ENCODE results near the gene SFMBT2. TPM values are rescaled to one million over a fixed set of nuclear protein-coding genes. Genes with fewer than 3 reads are reported as not detected.

Gene SFMBT2
- polyA plus RNA-seq, 1 donor, result 3.5 TPM

GRCh38 chr10:7365027-7365745, 45.6 kb downstream of the SFMBT2 start:
- Histone ChIP-seq H3K27me3 (ENCODE audit: control insufficient read depth, insufficient read depth, low read length) (no peaks in the 10 kb centered on the region), H3K9me3 (ENCODE audit: control insufficient read depth, low read depth, low read length) (no peaks in the 10 kb centered on the region), H3K36me3 (ENCODE audit: control insufficient read depth, insufficient read depth, low read length) (peaks cover 6% of the 10 kb centered on the region), H3K27ac (ENCODE audit: low read length) (no peak overlapping the region), H3K4me1 (ENCODE audit: control insufficient read depth, insufficient read depth, low read length) (no peaks in the 10 kb centered on the region), H3K4me3 (ENCODE audit: low read length) (no peak overlapping the region)
- no peak for DNase-seq
- WGBS (ENCODE audit: insufficient coverage, low lambda C conversion rate), result 100% methylated on average over 1 of the region's 11 CpGs

- Histone ChIP-seq H3K9me3 (ENCODE audit: control insufficient read depth, low read depth, low read length) (no peaks in the 10 kb centered on the region), H3K4me1 (ENCODE audit: control insufficient read depth, insufficient read depth, low read length) (no peaks in the 10 kb centered on the region), H3K36me3 (ENCODE audit: control insufficient read depth, insufficient read depth, low read length) (peaks cover 6% of the 10 kb centered on the region), H3K27ac (ENCODE audit: low read length) (no peak overlapping the region), H3K27me3 (ENCODE audit: control insufficient read depth, insufficient read depth, low read length) (no peaks in the 10 kb centered on the region), H3K4me3 (ENCODE audit: low read length) (no peak overlapping the region)
- WGBS (ENCODE audit: insufficient coverage, low lambda C conversion rate), result no CpG with 5 or more reads among the region's 6 CpGs
- no peak for DNase-seq
Observed at GRCh38 chr10:7364474-7364873, 46.4 kb downstream of the SFMBT2 start.

GRCh38 chr10:7363700-7364099, 47.1 kb downstream of the SFMBT2 start:
- 100% methylated on average over 3 of the region's 6 CpGs for WGBS (ENCODE audit: insufficient coverage, low lambda C conversion rate)

GRCh38 chr10:7362471-7362870, 48.4 kb downstream of the SFMBT2 start:
- Histone ChIP-seq H3K27me3 (ENCODE audit: control insufficient read depth, insufficient read depth, low read length) (no peaks in the 10 kb centered on the region), H3K27ac (ENCODE audit: low read length) (no peak overlapping the region), H3K4me1 (ENCODE audit: control insufficient read depth, insufficient read depth, low read length) (no peaks in the 10 kb centered on the region), H3K36me3 (ENCODE audit: control insufficient read depth, insufficient read depth, low read length) (peaks cover 4% of the 10 kb centered on the region), H3K9me3 (ENCODE audit: control insufficient read depth, low read depth, low read length) (peaks cover 4% of the 10 kb centered on the region), H3K4me3 (ENCODE audit: low read length) (no peak overlapping the region)
- DNase-seq, result no peak
- no CpG with 5 or more reads among the region's 3 CpGs for WGBS (ENCODE audit: insufficient coverage, low lambda C conversion rate)

More at GRCh38 chr10:7363700-7364099, 47.1 kb downstream of the SFMBT2 start:
- Histone ChIP-seq H3K27me3 (ENCODE audit: control insufficient read depth, insufficient read depth, low read length) (no peaks in the 10 kb centered on the region), H3K4me3 (ENCODE audit: low read length) (no peak overlapping the region), H3K4me1 (ENCODE audit: control insufficient read depth, insufficient read depth, low read length) (no peaks in the 10 kb centered on the region), H3K36me3 (ENCODE audit: control insufficient read depth, insufficient read depth, low read length) (peaks cover 6% of the 10 kb centered on the region), H3K27ac (ENCODE audit: low read length) (no peak overlapping the region), H3K9me3 (ENCODE audit: control insufficient read depth, low read depth, low read length) (peaks cover 4% of the 10 kb centered on the region)
- DNase-seq, result no peak

GRCh38 chr10:7361316-7361715, 49.5 kb downstream of the SFMBT2 start:
- no peak for DNase-seq
- Histone ChIP-seq H3K9me3 (ENCODE audit: control insufficient read depth, low read depth, low read length) (peaks cover 4% of the 10 kb centered on the region), H3K27ac (ENCODE audit: low read length) (no peak overlapping the region), H3K4me1 (ENCODE audit: control insufficient read depth, insufficient read depth, low read length) (no peaks in the 10 kb centered on the region), H3K27me3 (ENCODE audit: control insufficient read depth, insufficient read depth, low read length) (no peaks in the 10 kb centered on the region), H3K4me3 (ENCODE audit: low read length) (no peak overlapping the region), H3K36me3 (ENCODE audit: control insufficient read depth, insufficient read depth, low read length) (no peaks in the 10 kb centered on the region)
- whole genome bisulfite sequencing (ENCODE audit: insufficient coverage, low lambda C conversion rate), result 100% methylated on average over 2 of the region's 3 CpGs

GRCh38 chr10:7359954-7360353, 50.9 kb downstream of the SFMBT2 start:
- H3K27ac ChIP-seq (ENCODE audit: low read length), result no peak overlapping the region
- no peak for DNase-seq
- WGBS (ENCODE audit: insufficient coverage, low lambda C conversion rate), result 60% methylated on average over 3 of the region's 7 CpGs
- H3K9me3 ChIP-seq (ENCODE audit: control insufficient read depth, low read depth, low read length), result peaks cover 4% of the 10 kb centered on the region
- H3K4me1 ChIP-seq (ENCODE audit: control insufficient read depth, insufficient read depth, low read length), result no peaks in the 10 kb centered on the region
- no peak overlapping the region for H3K4me3 ChIP-seq (ENCODE audit: low read length)
- no peaks in the 10 kb centered on the region for H3K27me3 ChIP-seq (ENCODE audit: control insufficient read depth, insufficient read depth, low read length)
- no peaks in the 10 kb centered on the region for H3K36me3 ChIP-seq (ENCODE audit: control insufficient read depth, insufficient read depth, low read length)

GRCh38 chr10:7359356-7359755, 51.5 kb downstream of the SFMBT2 start:
- no peak for DNase-seq
- Histone ChIP-seq H3K4me3 (ENCODE audit: low read length) (no peak overlapping the region), H3K9me3 (ENCODE audit: control insufficient read depth, low read depth, low read length) (peaks cover 4% of the 10 kb centered on the region), H3K36me3 (ENCODE audit: control insufficient read depth, insufficient read depth, low read length) (no peaks in the 10 kb centered on the region), H3K27me3 (ENCODE audit: control insufficient read depth, insufficient read depth, low read length) (no peaks in the 10 kb centered on the region), H3K4me1 (ENCODE audit: control insufficient read depth, insufficient read depth, low read length) (no peaks in the 10 kb centered on the region), H3K27ac (ENCODE audit: low read length) (no peak overlapping the region)
- WGBS (ENCODE audit: insufficient coverage, low lambda C conversion rate), result 100% methylated on average over 3 of the region's 7 CpGs

GRCh38 chr10:7357193-7357592, 53.6 kb downstream of the SFMBT2 start:
- Histone ChIP-seq H3K4me1 (ENCODE audit: control insufficient read depth, insufficient read depth, low read length) (no peaks in the 10 kb centered on the region), H3K36me3 (ENCODE audit: control insufficient read depth, insufficient read depth, low read length) (no peaks in the 10 kb centered on the region), H3K4me3 (ENCODE audit: low read length) (no peak overlapping the region), H3K9me3 (ENCODE audit: control insufficient read depth, low read depth, low read length) (peaks cover 4% of the 10 kb centered on the region), H3K27ac (ENCODE audit: low read length) (no peak overlapping the region), H3K27me3 (ENCODE audit: control insufficient read depth, insufficient read depth, low read length) (no peaks in the 10 kb centered on the region)
- DNase-seq, result no peak
- 100% methylated on average over 2 of the region's 6 CpGs for WGBS (ENCODE audit: insufficient coverage, low lambda C conversion rate)

GRCh38 chr10:7354330-7355047, 56.3 kb downstream of the SFMBT2 start:
- peak in 1 of 2 donors; percentile 13 for DNase-seq
- no peak overlapping the region for H3K27ac ChIP-seq (ENCODE audit: low read length)
- no peaks in the 10 kb centered on the region for H3K36me3 ChIP-seq (ENCODE audit: control insufficient read depth, insufficient read depth, low read length)
- WGBS (ENCODE audit: insufficient coverage, low lambda C conversion rate), result 86% methylated on average over 2 of the region's 11 CpGs
- H3K9me3 ChIP-seq (ENCODE audit: control insufficient read depth, low read depth, low read length), result peaks cover 4% of the 10 kb centered on the region
- no peak overlapping the region for H3K4me3 ChIP-seq (ENCODE audit: low read length)
- no peaks in the 10 kb centered on the region for H3K4me1 ChIP-seq (ENCODE audit: control insufficient read depth, insufficient read depth, low read length)
- H3K27me3 ChIP-seq (ENCODE audit: control insufficient read depth, insufficient read depth, low read length), result no peaks in the 10 kb centered on the region

GRCh38 chr10:7351894-7352293, 58.9 kb downstream of the SFMBT2 start:
- no peaks in the 10 kb centered on the region for H3K27me3 ChIP-seq (ENCODE audit: control insufficient read depth, insufficient read depth, low read length)
- WGBS (ENCODE audit: insufficient coverage, low lambda C conversion rate), result no CpG with 5 or more reads among the region's 9 CpGs

More at GRCh38 chr10:7351894-7352293, 58.9 kb downstream of the SFMBT2 start:
- Histone ChIP-seq H3K36me3 (ENCODE audit: control insufficient read depth, insufficient read depth, low read length) (no peaks in the 10 kb centered on the region), H3K9me3 (ENCODE audit: control insufficient read depth, low read depth, low read length) (no peaks in the 10 kb centered on the region), H3K27ac (ENCODE audit: low read length) (no peak overlapping the region), H3K4me3 (ENCODE audit: low read length) (no peak overlapping the region), H3K4me1 (ENCODE audit: control insufficient read depth, insufficient read depth, low read length) (no peaks in the 10 kb centered on the region)
- DNase-seq, result no peak
